Measurements from ENCODE around the gene PDSS2.

Gene PDSS2

DNA sequence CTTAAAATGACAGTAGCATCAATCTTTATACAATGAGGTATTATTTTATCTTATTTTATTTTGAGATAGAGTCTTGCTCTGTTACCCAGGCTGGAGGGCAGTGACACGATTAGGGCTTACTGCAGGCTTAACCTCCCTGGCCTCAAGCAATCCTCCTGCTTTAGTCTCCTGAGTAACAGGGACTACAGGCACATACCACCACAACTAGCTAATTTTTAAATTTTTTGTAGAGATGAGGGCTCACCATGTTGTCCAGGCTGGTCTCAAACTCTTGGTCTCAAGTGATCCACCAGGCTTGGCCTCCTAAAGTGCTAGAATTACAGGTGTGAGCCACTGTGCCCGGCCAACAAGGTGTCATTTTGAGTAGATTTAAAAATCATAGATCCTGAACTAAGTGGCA, 125.9 kb downstream of the PDSS2 start:
- no peak for DNase-seq
- H3K4me3 ChIP-seq (ENCODE audit: low read depth, low read length) = no peak overlapping the region
- no peaks in the 10 kb centered on the region for H3K9me3 ChIP-seq (ENCODE audit: severe bottlenecking)
- no peak overlapping the region for H3K27ac ChIP-seq
- H3K27me3 ChIP-seq (ENCODE audit: insufficient read depth, low read depth, severe bottlenecking) = no peaks in the 10 kb centered on the region
- H3K36me3 ChIP-seq = no peaks in the 10 kb centered on the region
- TF ChIP-seq, protein P1, sequence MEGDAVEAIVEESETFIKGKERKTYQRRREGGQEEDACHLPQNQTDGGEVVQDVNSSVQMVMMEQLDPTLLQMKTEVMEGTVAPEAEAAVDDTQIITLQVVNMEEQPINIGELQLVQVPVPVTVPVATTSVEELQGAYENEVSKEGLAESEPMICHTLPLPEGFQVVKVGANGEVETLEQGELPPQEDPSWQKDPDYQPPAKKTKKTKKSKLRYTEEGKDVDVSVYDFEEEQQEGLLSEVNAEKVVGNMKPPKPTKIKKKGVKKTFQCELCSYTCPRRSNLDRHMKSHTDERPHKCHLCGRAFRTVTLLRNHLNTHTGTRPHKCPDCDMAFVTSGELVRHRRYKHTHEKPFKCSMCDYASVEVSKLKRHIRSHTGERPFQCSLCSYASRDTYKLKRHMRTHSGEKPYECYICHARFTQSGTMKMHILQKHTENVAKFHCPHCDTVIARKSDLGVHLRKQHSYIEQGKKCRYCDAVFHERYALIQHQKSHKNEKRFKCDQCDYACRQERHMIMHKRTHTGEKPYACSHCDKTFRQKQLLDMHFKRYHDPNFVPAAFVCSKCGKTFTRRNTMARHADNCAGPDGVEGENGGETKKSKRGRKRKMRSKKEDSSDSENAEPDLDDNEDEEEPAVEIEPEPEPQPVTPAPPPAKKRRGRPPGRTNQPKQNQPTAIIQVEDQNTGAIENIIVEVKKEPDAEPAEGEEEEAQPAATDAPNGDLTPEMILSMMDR (IDR thresholded peaks at IDR 0.05; ENCODE audit: low read depth, low read length) = no peak

DNA sequence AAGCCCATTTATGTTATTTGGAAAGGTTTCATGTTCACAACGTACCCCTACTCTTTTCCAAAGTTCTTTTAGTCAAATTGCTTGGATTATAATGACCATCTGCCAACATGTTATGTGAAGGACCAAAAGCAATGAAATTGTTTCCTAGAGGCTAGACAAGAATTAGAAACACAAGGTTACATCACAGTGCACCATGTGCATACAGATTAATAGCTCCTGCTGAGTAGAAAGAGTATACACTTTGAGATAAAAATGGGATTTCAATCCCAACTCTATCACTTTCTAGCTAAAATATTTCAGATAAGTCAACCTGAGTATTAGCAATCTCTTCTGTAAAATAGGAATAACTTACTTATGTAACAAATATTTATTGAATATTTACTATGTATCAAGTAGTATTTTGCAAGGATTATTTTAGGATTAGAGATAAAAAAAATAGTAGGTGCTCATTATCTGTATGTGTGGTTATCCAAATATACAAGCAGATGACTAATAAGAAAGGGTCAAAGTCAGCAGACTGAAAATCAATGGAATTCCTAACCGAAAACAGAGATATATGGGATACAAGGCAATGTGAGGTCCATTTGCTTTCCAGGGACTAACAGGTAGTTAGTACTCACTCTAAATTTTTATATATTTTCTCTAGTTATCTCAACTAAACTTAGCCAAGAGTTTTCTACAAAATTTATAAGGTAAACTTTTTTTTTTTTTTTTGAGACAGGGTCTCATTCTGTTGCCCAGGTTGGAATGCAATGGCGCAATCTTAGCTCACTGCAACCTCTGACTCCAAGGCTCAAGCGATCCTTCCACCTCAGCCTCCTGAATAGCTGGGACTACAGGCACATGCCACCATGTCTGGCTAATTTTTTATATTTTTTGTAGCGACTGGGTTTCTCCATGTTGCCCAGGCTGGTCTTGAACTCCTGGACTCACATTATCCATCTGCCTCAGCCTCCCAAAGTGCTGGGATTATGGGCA, 127.7 kb downstream of the PDSS2 start:
- no peaks in the 10 kb centered on the region for H3K27me3 ChIP-seq (ENCODE audit: insufficient read depth, low read depth, severe bottlenecking)
- TF ChIP-seq, protein P1 (IDR thresholded peaks at IDR 0.05; ENCODE audit: low read depth, low read length) = no peak
- H3K27ac ChIP-seq = no peak overlapping the region
- no peaks in the 10 kb centered on the region for H3K9me3 ChIP-seq (ENCODE audit: severe bottlenecking)
- no peak for DNase-seq
- no peak overlapping the region for H3K4me3 ChIP-seq (ENCODE audit: low read depth, low read length)
- H3K36me3 ChIP-seq = no peaks in the 10 kb centered on the region

DNA sequence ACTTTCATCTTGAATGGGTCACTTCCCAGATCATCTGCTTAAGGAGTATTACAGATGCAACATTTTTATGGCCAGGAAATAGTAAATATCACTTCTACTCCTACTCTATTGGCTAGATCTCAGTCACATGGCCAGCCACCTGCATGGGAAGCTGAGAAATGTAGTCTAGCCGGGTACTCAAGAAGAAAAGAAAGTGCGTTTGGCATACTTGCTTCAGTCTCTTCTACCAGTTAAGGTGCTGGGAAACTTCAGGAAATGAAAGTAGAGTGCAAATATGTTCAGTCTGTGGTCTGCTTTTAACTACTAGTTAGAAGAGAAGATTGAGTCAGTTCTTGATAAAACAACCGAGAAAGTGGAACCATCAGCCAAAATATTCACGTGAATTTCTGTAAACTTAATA, 129.2 kb downstream of the PDSS2 start:
- Histone ChIP-seq H3K4me3 (ENCODE audit: low read depth, low read length) (no peak overlapping the region), H3K27me3 (ENCODE audit: insufficient read depth, low read depth, severe bottlenecking) (no peaks in the 10 kb centered on the region), H3K27ac (no peak overlapping the region), H3K36me3 (no peaks in the 10 kb centered on the region), H3K9me3 (ENCODE audit: severe bottlenecking) (no peaks in the 10 kb centered on the region)
- TF ChIP-seq, protein P1 (IDR thresholded peaks at IDR 0.05; ENCODE audit: low read depth, low read length) = no peak
- no peak for DNase-seq

DNA sequence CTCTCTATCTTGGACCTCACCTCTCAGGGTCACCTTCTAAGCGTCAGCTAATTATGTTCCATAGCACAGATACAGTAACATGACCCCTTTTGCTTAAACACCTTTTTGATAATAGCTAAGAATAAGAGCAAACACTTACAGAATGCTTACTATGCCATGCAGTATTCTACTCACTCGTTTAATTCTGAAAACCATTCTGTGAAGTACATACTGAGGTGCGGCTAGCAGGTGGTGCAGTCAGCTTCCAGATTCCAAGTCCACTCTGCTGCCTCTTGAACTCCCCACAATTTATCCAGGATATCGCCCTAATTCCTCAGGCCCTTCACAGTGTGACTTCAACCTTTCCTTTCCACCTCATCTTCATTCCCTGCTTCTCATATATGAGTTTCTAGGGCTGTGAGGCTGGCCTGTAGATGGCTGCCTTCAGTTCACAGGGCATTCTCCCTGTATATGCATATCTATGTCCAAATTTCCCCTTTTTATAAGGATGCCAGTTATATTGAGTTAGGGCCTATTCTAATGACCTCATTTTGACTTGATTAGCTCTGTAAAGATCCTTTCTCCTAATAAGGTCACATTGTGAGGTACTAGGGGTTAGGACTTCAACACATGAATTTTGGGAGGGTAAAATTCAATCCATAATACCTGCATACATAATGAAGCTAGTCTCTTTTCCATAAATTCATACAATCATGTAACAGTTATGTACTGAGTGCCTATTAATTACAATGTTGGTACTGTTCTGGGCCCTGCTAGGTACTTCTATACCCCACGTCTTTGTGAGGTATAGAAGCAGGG, 130.1 kb downstream of the PDSS2 start:
- Histone ChIP-seq H3K27ac (no peak overlapping the region), H3K27me3 (ENCODE audit: insufficient read depth, low read depth, severe bottlenecking) (no peaks in the 10 kb centered on the region), H3K9me3 (ENCODE audit: severe bottlenecking) (no peaks in the 10 kb centered on the region), H3K4me3 (ENCODE audit: low read depth, low read length) (no peak overlapping the region), H3K36me3 (no peaks in the 10 kb centered on the region)
- DNase-seq = no peak
- TF ChIP-seq, protein P1 (IDR thresholded peaks at IDR 0.05; ENCODE audit: low read depth, low read length) = no peak

DNA sequence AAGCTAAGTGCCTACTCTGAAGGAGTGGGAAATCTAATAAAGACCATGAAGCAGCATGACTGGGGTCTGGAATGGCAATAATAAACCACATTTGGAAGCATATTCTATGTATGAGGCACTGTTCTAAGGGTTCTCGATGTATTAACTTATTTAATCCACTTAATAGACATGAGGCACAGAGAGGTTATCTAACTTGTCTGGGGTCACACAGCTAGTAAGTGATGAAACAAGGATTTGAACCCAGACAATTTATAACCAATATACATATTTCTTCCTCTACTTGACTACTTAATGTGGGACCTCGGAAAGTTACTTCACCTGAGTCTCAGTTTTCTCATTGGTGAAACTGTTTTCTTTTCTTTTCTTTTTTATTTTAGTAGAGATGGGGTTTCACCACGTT, 131.3 kb downstream of the PDSS2 start:
- H3K27me3 ChIP-seq (ENCODE audit: insufficient read depth, low read depth, severe bottlenecking) = no peaks in the 10 kb centered on the region
- no peak overlapping the region for H3K27ac ChIP-seq
- TF ChIP-seq, protein P1 (IDR thresholded peaks at IDR 0.05; ENCODE audit: low read depth, low read length) = no peak
- H3K9me3 ChIP-seq (ENCODE audit: severe bottlenecking) = no peaks in the 10 kb centered on the region
- no peak for DNase-seq
- no peak overlapping the region for H3K4me3 ChIP-seq (ENCODE audit: low read depth, low read length)
- no peaks in the 10 kb centered on the region for H3K36me3 ChIP-seq

Measured in WERI-Rb-1 (cell line).